ENCODE data around the gene CCM2L. TPM values are rescaled to one million over a fixed set of nuclear protein-coding genes. Genes with fewer than 3 reads are reported as not detected.
A peak's percentile ranks its signal among the peaks of the same experiment; 100 is the strongest.

CCM2L gene
- total RNA-seq (1 to 10 TPM; 3.3 to 7.3 (median 3.7) TPM), polyA plus RNA-seq (1 to 10 TPM; 3.4 to 4.9 (median 4.0) TPM)
- long read RNA-seq, donor 1, partial matches to known transcripts: 0 of 1 reads
- long read RNA-seq, donor 1, other reads (novel, unspliced or antisense): 1 of 1 reads
- long read RNA-seq, donor 2, partial matches to known transcripts: 1 of 6 reads
- long read RNA-seq, donor 2, other reads (novel, unspliced or antisense): 4 of 6 reads

- H3K27me3 ChIP-seq (ENCODE audit: insufficient read depth in 3 of 3, low read length in 2 of 3): peaks cover 0 to 30% (median 8%) of the 10 kb centered on the region in 3 donors
- ATAC-seq: peak in 1 of 4 donors; percentile 45
- intact Hi-C loops (cut with DNase I): no loop called here
- WGBS, 3 donors: 38 to 48% (median 44%) methylated on average over 2 of the region's 2 CpGs
- H3K4me3 ChIP-seq: peak within 1 kb of the TSS; percentile 54
- DNase-seq: no peak
- no peaks in the 10 kb centered on the region for H3K36me3 ChIP-seq (ENCODE audit: insufficient read depth in 1 of 2, low read depth in 1 of 2)
- H3K9me3 ChIP-seq: no peaks in the 10 kb centered on the region
- H3K4me1 ChIP-seq: peaks cover 5% of the 10 kb centered on the region
- H3K27ac ChIP-seq: no peak within 1 kb of the TSS
- no peak for TF ChIP-seq CTCF (IDR thresholded peaks at IDR 0.05)
Measured at GRCh38 chr20:32010101-32010500, at the start of gene CCM2L. Gene CCM2L, plus strand, starts transcription at chr20:32010438. Its CDS starts 17 bp downstream, at chr20:32010455.

DNA sequence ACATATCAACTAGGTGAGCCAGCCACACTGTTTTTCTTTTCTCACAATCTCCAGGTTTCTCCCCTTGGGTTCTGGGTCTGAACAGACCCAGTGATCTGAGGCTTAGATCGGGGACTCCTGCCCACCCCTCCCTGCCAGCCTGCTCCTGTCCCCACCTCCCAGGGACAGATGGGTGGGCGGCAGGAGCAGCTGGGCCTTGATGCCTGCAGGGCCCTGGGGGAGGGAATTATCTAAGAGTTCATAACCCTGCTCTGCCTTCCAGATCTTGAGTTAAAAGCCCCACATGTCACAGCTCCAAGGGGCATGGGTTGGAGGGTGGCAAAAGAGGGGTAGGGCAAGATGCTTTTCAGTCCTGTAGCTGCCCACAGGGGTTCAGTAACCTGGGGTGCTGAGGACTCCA, 47.5 kb upstream of the CCM2L start:
- ATAC-seq (no peak), DNase-seq (no peak)
- Histone ChIP-seq H3K4me1 (no peaks in the 10 kb centered on the region), H3K9me3 (no peaks in the 10 kb centered on the region), H3K27me3 (ENCODE audit: insufficient read depth in 3 of 3, low read length in 2 of 3) (peaks cover 0 to 52% (median 6%) of the 10 kb centered on the region in 3 donors), H3K27ac (no peak overlapping the region), H3K36me3 (ENCODE audit: insufficient read depth in 1 of 2, low read depth in 1 of 2) (no peaks in the 10 kb centered on the region), H3K4me3 (no peak overlapping the region)
- WGBS, 3 donors: 21 to 32% (median 23%) methylated on average over 2 of the region's 2 CpGs
- intact Hi-C loops (cut with DNase I): no loop called here
- TF ChIP-seq CTCF (IDR thresholded peaks at IDR 0.05): no peak

GRCh38 chr20:31963889-31964288, 46.3 kb upstream of the CCM2L start:
- DNase-seq: no peak
- Histone ChIP-seq H3K36me3 (ENCODE audit: insufficient read depth in 1 of 2, low read depth in 1 of 2) (no peaks in the 10 kb centered on the region), H3K4me3 (no peak overlapping the region), H3K4me1 (no peaks in the 10 kb centered on the region), H3K27ac (no peak overlapping the region), H3K9me3 (no peaks in the 10 kb centered on the region), H3K27me3 (ENCODE audit: insufficient read depth in 3 of 3, low read length in 2 of 3) (peaks cover 0 to 51% (median 6%) of the 10 kb centered on the region in 3 donors)
- no peak for TF ChIP-seq CTCF (IDR thresholded peaks at IDR 0.05)
- 62 to 69% (median 64%) methylated on average over 6 of the region's 6 CpGs for WGBS, 3 donors
- no peak for ATAC-seq
- intact Hi-C loops (cut with DNase I): no loop called here

GRCh38 chr20:31966991-31967655, 43.1 kb upstream of the CCM2L start:
- peaks cover 0 to 61% (median 10%) of the 10 kb centered on the region in 3 donors for H3K27me3 ChIP-seq (ENCODE audit: insufficient read depth in 3 of 3, low read length in 2 of 3)
- no peaks in the 10 kb centered on the region for H3K36me3 ChIP-seq (ENCODE audit: insufficient read depth in 1 of 2, low read depth in 1 of 2)
- 3 to 10% (median 5%) methylated on average over 5 of the region's 5 CpGs for WGBS, 3 donors
- DNase-seq: no peak
- ATAC-seq: no peak
- TF ChIP-seq CTCF (IDR thresholded peaks at IDR 0.05): no peak
- no peak overlapping the region for H3K4me3 ChIP-seq
- intact Hi-C loops (cut with DNase I): no loop called here
- no peaks in the 10 kb centered on the region for H3K4me1 ChIP-seq
- no peak overlapping the region for H3K27ac ChIP-seq
- no peaks in the 10 kb centered on the region for H3K9me3 ChIP-seq

All from psoas muscle (tissue), 8 donors.